Right atrium auricular region (tissue), 2 donors: ENCODE measurements around the gene SYT13. TPM values are rescaled to one million over a fixed set of nuclear protein-coding genes. Genes with fewer than 3 reads are reported as not detected.

ENCODE experiments used
- DNase-seq: peaks from one replicate; pipeline ENCODE4 v3.0.0-alpha.2; 2019; ENCODE audit warnings: low spot score
- H3K27ac ChIP-seq, 2 donors: fragments of 200-600 bp; sonication (generic); 1 replicate in 1 of 2; 2 replicates in 1 of 2; pipeline ENCODE4 v1.5.1; 2016 to 2019
- H3K27me3 ChIP-seq, 2 donors: fragments of 200-600 bp; sonication (generic); one replicate each; pipeline versions ENCODE4 v1.5.1 to v1.6.0; 2017 to 2019
- H3K36me3 ChIP-seq: fragments of 200-600 bp; sonication (generic); one replicate; pipeline ENCODE4 v1.5.1; 2016
- H3K4me1 ChIP-seq, 2 donors: fragments of 200-600 bp; sonication (generic); one replicate each; pipeline versions ENCODE4 v1.5.1 to v1.6.0; 2017 to 2019
- H3K4me3 ChIP-seq, 2 donors: fragments of 200-600 bp; sonication (generic); 1 replicate in 1 of 2; 2 replicates in 1 of 2; pipeline ENCODE4 v1.5.1; 2017 to 2019; ENCODE audit warnings: mild to moderate bottlenecking in 1 of 2, moderate library complexity in 1 of 2
- H3K9me3 ChIP-seq, 2 donors: fragments of 200-600 bp; sonication (generic); one replicate each; pipeline ENCODE4 v1.5.1; 2019
- CTCF ChIP-seq, 2 donors: fragments of 200-600 bp; sonication (generic); IDR thresholded peaks; one replicate each; pipeline ENCODE4 v1.5.1; 2019; ENCODE audit warnings: antibody characterized with exemption in 2 of 2
- total RNA-seq, 2 donors: library from RNA; depleted of rRNA; stranded (reverse); fragments of >200 nt; gene quantifications; one replicate each; pipeline ENCODE4 v1.1.0, GENCODE V29; 2016

SYT13 gene
- total RNA-seq, 2 donors from 2014 or later: 9.9 to 11.4 TPM

DNA sequence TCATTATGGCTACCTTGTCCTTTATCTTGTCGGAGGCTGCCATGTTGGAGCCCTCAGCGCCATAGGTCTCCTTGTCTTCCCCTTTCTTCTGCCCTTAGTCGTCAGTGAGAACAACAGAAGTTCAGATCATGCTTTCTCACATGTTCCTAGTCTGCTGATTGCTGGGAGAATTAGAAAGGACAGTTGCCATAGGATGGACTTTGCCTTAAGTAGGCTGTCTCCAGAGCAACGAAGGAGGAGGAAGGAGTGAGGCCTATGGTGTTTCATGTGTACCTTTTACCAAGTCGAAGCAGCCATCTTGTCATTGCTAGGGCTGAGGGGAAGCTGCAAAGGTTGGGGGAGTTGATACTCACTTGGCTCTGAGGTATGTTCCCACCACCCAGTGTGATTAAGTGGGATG is 62.6 kb downstream of the SYT13 start:
- no peak for TF ChIP-seq CTCF (IDR thresholded peaks at IDR 0.05)
- Histone ChIP-seq H3K27me3 (no peaks in the 10 kb centered on the region), H3K9me3 (no peaks in the 10 kb centered on the region), H3K4me1 (no peaks in the 10 kb centered on the region), H3K27ac (no peak overlapping the region), H3K4me3 (no peak overlapping the region), H3K36me3 (peaks cover 54% of the 10 kb centered on the region)
- no peak for DNase-seq

GRCh38 chr11:45219411-45219810 is 66.7 kb downstream of the SYT13 start:
- Histone ChIP-seq H3K27me3 (no peaks in the 10 kb centered on the region), H3K4me3 (no peak overlapping the region), H3K27ac (no peak overlapping the region), H3K9me3 (no peaks in the 10 kb centered on the region), H3K36me3 (peaks cover 22% of the 10 kb centered on the region), H3K4me1 (peaks cover 0 to 9% of the 10 kb centered on the region in 2 donors)
- DNase-seq: no peak
- TF ChIP-seq CTCF (IDR thresholded peaks at IDR 0.05): no peak

GRCh38 chr11:45218705-45219104 is 67.4 kb downstream of the SYT13 start:
- no peak for TF ChIP-seq CTCF (IDR thresholded peaks at IDR 0.05)
- peaks cover 0 to 9% of the 10 kb centered on the region in 2 donors for H3K4me1 ChIP-seq
- peaks cover 21% of the 10 kb centered on the region for H3K36me3 ChIP-seq

GRCh38 chr11:45217991-45218390 is 68.2 kb downstream of the SYT13 start:
- no peak for DNase-seq
- peaks cover 28% of the 10 kb centered on the region for H3K36me3 ChIP-seq
- no peak for TF ChIP-seq CTCF (IDR thresholded peaks at IDR 0.05)
- H3K4me3 ChIP-seq: no peak overlapping the region
- no peaks in the 10 kb centered on the region for H3K9me3 ChIP-seq
- peaks cover 0 to 9% of the 10 kb centered on the region in 2 donors for H3K4me1 ChIP-seq
- H3K27ac ChIP-seq: no peak overlapping the region
- no peaks in the 10 kb centered on the region for H3K27me3 ChIP-seq

More at GRCh38 chr11:45218705-45219104, 67.4 kb downstream of the SYT13 start:
- no peaks in the 10 kb centered on the region for H3K9me3 ChIP-seq
- H3K27me3 ChIP-seq: no peaks in the 10 kb centered on the region
- no peak overlapping the region for H3K27ac ChIP-seq
- DNase-seq: no peak
- H3K4me3 ChIP-seq: no peak overlapping the region

- H3K9me3 ChIP-seq: no peaks in the 10 kb centered on the region
- H3K27me3 ChIP-seq: no peaks in the 10 kb centered on the region
- TF ChIP-seq CTCF (IDR thresholded peaks at IDR 0.05): no peak
- peaks cover 37% of the 10 kb centered on the region for H3K36me3 ChIP-seq
- peaks cover 0 to 13% of the 10 kb centered on the region in 2 donors for H3K4me1 ChIP-seq
- H3K4me3 ChIP-seq: no peak overlapping the region
- DNase-seq: no peak
- H3K27ac ChIP-seq: no peak overlapping the region
Observed at GRCh38 chr11:45216901-45217300, 69.2 kb downstream of the SYT13 start.

- TF ChIP-seq CTCF (IDR thresholded peaks at IDR 0.05): no peak
- no peaks in the 10 kb centered on the region for H3K27me3 ChIP-seq
- H3K27ac ChIP-seq: no peak overlapping the region
- H3K4me3 ChIP-seq: no peak overlapping the region
- no peak for DNase-seq
- H3K4me1 ChIP-seq: peaks cover 0 to 22% of the 10 kb centered on the region in 2 donors
- no peaks in the 10 kb centered on the region for H3K9me3 ChIP-seq
- H3K36me3 ChIP-seq: peaks cover 29% of the 10 kb centered on the region
Observed at GRCh38 chr11:45216031-45216430, 70.1 kb downstream of the SYT13 start.
